Myocyte (in vitro differentiated cells): Measurements from ENCODE around the gene PANX2. TPM values are rescaled to one million over a fixed set of nuclear protein-coding genes. Genes with fewer than 3 reads are reported as not detected.

Source experiments
- DNase-seq: peaks from one replicate; pipeline ENCODE4 v3.0.0-alpha.2; 2012; ENCODE audit warnings: low read depth
- total RNA-seq: library from RNA; depleted of rRNA; stranded (reverse); fragments of >200 nt; gene quantifications from 2 replicates; pipeline ENCODE4 v1.2.3, GENCODE V29; 2014

Gene PANX2
- total RNA-seq, 1 donor from 2014 or later, result 0.08 TPM

- DNase-seq, result no peak
Measured at GRCh38 chr22:50183141-50183971, 12.8 kb downstream of the PANX2 start.

GRCh38 chr22:50184004-50184901 is 13.7 kb downstream of the PANX2 start:
- DNase-seq, result peak; percentile 19

- DNase-seq, result no peak
Measured at GRCh38 chr22:50184902-50185374, 14.4 kb downstream of the PANX2 start.

GRCh38 chr22:50185375-50186087 is 15.0 kb downstream of the PANX2 start, which contains the start of gene TRABD:
Gene TRABD, plus strand, starts transcription at chr22:50185913. Its CDS starts 7,148 bp downstream, at chr22:50193061.
- DNase-seq, result peak; percentile 88

- DNase-seq, result no peak
Measured at GRCh38 chr22:50186181-50186714, 15.7 kb downstream of the PANX2 start.

- DNase-seq, result no peak
Measured at GRCh38 chr22:50186761-50187523, 16.4 kb downstream of the PANX2 start.

GRCh38 chr22:50188356-50188755 is 17.8 kb downstream of the PANX2 start:
- DNase-seq, result no peak

GRCh38 chr22:50189184-50189848 is 18.8 kb downstream of the PANX2 start:
- no peak for DNase-seq

- DNase-seq, result peak; percentile 74
Measured at GRCh38 chr22:50189849-50190181, 19.3 kb downstream of the PANX2 start.

- DNase-seq, result peak; percentile 48
Measured at GRCh38 chr22:50190182-50190940, 19.8 kb downstream of the PANX2 start.

- DNase-seq, result no peak
Measured at GRCh38 chr22:50190941-50191741, 20.6 kb downstream of the PANX2 start.

- no peak for DNase-seq
Measured at GRCh38 chr22:50192436-50193204, 22.1 kb downstream of the PANX2 start.

GRCh38 chr22:50193621-50194020 is 23.1 kb downstream of the PANX2 start:
- no peak for DNase-seq

GRCh38 chr22:50194037-50194805 is 23.7 kb downstream of the PANX2 start:
- no peak for DNase-seq

- DNase-seq, result no peak
Measured at GRCh38 chr22:50196256-50196655, 25.7 kb downstream of the PANX2 start.

- DNase-seq, result no peak
Measured at GRCh38 chr22:50197000-50197800, 26.7 kb downstream of the PANX2 start.
